Measurements from ENCODE around the gene C3orf20. TPM values are rescaled to one million over a fixed set of nuclear protein-coding genes. Genes with fewer than 3 reads are reported as not detected.
A peak's percentile ranks its signal among the peaks of the same experiment; 100 is the strongest.

C3orf20 gene
- total and polyA plus RNA-seq, 2 experiments from 2014 or later: not detected

- no peaks in the 10 kb centered on the region for H3K36me3 ChIP-seq (ENCODE audit: insufficient read depth)
- no peak overlapping the region for H3K4me2 ChIP-seq
- no peak for TF ChIP-seq CTCF (conservative IDR thresholded peaks at IDR 0.05; ENCODE audit: low read depth in 2 of 2)
- TF ChIP-seq EZH2phosphoT487 (IDR thresholded peaks at IDR 0.05; ENCODE audit: unreplicated experiment): no peak
- TF ChIP-seq NANOG (IDR thresholded peaks at IDR 0.05; ENCODE audit: borderline replicate concordance): no peak
- TF ChIP-seq CREB1 (CRISPR knock-in tag; IDR thresholded peaks at IDR 0.05; ENCODE audit: low read depth): no peak
- TF ChIP-seq REST (IDR thresholded peaks at IDR 0.05; ENCODE audit: unreplicated experiment): no peak
- Mint-ChIP-seq H3K9me3 (no peaks in the 10 kb centered on the region), H3K27me3 (ENCODE audit: insufficient read depth, low read depth, poor library complexity) (peaks cover 2% of the 10 kb centered on the region), H3K4me3 (no peak overlapping the region), H3K36me3 (ENCODE audit: low read depth) (no peaks in the 10 kb centered on the region), H3K27ac (no peak overlapping the region), H3K4me1 (peaks cover 14% of the 10 kb centered on the region)
- 0 out of 2 replicates have a peak overlapping the region, but pooled peaks have one; percentile 14 for H2AFZ ChIP-seq
- DNase-seq (ENCODE audit: low spot score) (no peak), ATAC-seq (no peak)
- H4K20me1 ChIP-seq (replicated peaks; ENCODE audit: insufficient read depth): no peaks in the 10 kb centered on the region
- H3K27ac ChIP-seq (ENCODE audit: low read depth): no peak overlapping the region
- H3K4me3 ChIP-seq: no peak overlapping the region
- no peaks in the 10 kb centered on the region for H3K79me2 ChIP-seq (replicated peaks; ENCODE audit: insufficient read depth)
- H3K9me2 ChIP-seq (ENCODE audit: insufficient read depth): no peaks in the 10 kb centered on the region
- H3K4me1 ChIP-seq (ENCODE audit: insufficient read depth): 0 out of 2 replicates have a peak, but pooled peaks cover 8% of the 10 kb centered on the region
- H3F3A ChIP-seq (replicated peaks; ENCODE audit: low read depth): no peaks in the 10 kb centered on the region
- no peaks in the 10 kb centered on the region for H3K27me3 ChIP-seq (ENCODE audit: insufficient read depth)
Observed at GRCh38 chr3:14625443-14625842, 49.5 kb upstream of the C3orf20 start.

- Mint-ChIP-seq H3K4me3 (no peak overlapping the region), H3K9me3 (no peaks in the 10 kb centered on the region), H3K4me1 (peaks cover 21% of the 10 kb centered on the region), H3K27me3 (ENCODE audit: insufficient read depth, low read depth, poor library complexity) (peaks cover 6% of the 10 kb centered on the region), H3K36me3 (ENCODE audit: low read depth) (no peaks in the 10 kb centered on the region), H3K27ac (no peak overlapping the region)
- no peaks in the 10 kb centered on the region for H3K9me2 ChIP-seq (ENCODE audit: insufficient read depth)
- no peak overlapping the region for H3K27ac ChIP-seq (ENCODE audit: low read depth)
- no peaks in the 10 kb centered on the region for H4K20me1 ChIP-seq (replicated peaks; ENCODE audit: insufficient read depth)
- DNase-seq (ENCODE audit: low spot score): no peak
- H3K79me2 ChIP-seq (replicated peaks; ENCODE audit: insufficient read depth): no peaks in the 10 kb centered on the region
- 0 out of 2 replicates have a peak, but pooled peaks cover 8% of the 10 kb centered on the region for H3K4me1 ChIP-seq (ENCODE audit: insufficient read depth)
- H3K4me3 ChIP-seq: no peak overlapping the region
- no peaks in the 10 kb centered on the region for H3F3A ChIP-seq (replicated peaks; ENCODE audit: low read depth)
- no peak for ATAC-seq
- no peak overlapping the region for H2AFZ ChIP-seq
- H3K27me3 ChIP-seq (ENCODE audit: insufficient read depth): no peaks in the 10 kb centered on the region
- no peaks in the 10 kb centered on the region for H3K36me3 ChIP-seq (ENCODE audit: insufficient read depth)
- H3K4me2 ChIP-seq: no peak overlapping the region
- TF ChIP-seq ZNF462 (CRISPR knock-in tag; IDR thresholded peaks at IDR 0.05): no peak
- no peak for TF ChIP-seq REST (IDR thresholded peaks at IDR 0.05; ENCODE audit: unreplicated experiment)
Observed at GRCh38 chr3:14627815-14628214, 47.1 kb upstream of the C3orf20 start.
